Calu3 (cell line): ENCODE data around the gene UMOD. TPM values are rescaled to one million over a fixed set of nuclear protein-coding genes. Genes with fewer than 3 reads are reported as not detected.
"Not testable (repeated sequence)": the region's sequence is repeated elsewhere in the genome, so short reads cannot be mapped to it uniquely, and the experiment has no call there.

ENCODE experiments used
- BruUV-seq: library from RNA; stranded (reverse); fragments of 400-500 nt; replicated peaks from 2 replicates; lab custom pipeline; 2021; lab: Mats Ljungman, UMichigan
- CTCF ChIA-PET: fragments of 300-600 bp; sonication (Branson Sonifier 250); formaldehyde crosslinking; loops from one replicate; lab custom pipeline; 2022; ENCODE audit warnings: antibody characterized with exemption; lab: Charles Lee
- DNase-seq: peaks from one replicate; pipeline ENCODE4 v3.0.0; 2022
- H3K27ac Mint-ChIP-seq: one replicate; pipeline ENCODE4 v1.8.0; 2022; ENCODE audit warnings: mixed read lengths; ENCODE audit not compliant: unreplicated experiment
- H3K27me3 Mint-ChIP-seq: one replicate; pipeline ENCODE4 v1.8.0; 2022; ENCODE audit warnings: mixed read lengths; ENCODE audit not compliant: unreplicated experiment
- H3K36me3 Mint-ChIP-seq: one replicate; pipeline ENCODE4 v1.8.0; 2022; ENCODE audit warnings: mild to moderate bottlenecking, moderate library complexity, mixed read lengths; ENCODE audit not compliant: insufficient read depth, unreplicated experiment
- H3K4me1 Mint-ChIP-seq: one replicate; pipeline ENCODE4 v1.8.0; 2022; ENCODE audit warnings: mild to moderate bottlenecking, low read depth, mixed read lengths; ENCODE audit not compliant: unreplicated experiment
- H3K4me3 Mint-ChIP-seq: one replicate; pipeline ENCODE4 v1.8.0; 2022; ENCODE audit warnings: mild to moderate bottlenecking, low read depth, moderate library complexity, mixed read lengths; ENCODE audit not compliant: unreplicated experiment
- H3K9me3 Mint-ChIP-seq: one replicate; pipeline ENCODE4 v1.8.0; 2022; ENCODE audit warnings: low read depth, mixed read lengths; ENCODE audit not compliant: unreplicated experiment
- intact Hi-C: fragments of 100-400 bp; cut with micrococcal nuclease; formaldehyde crosslinking; loops from one replicate; pipeline ENCODE4 v1.10.0; 2022; ENCODE audit not compliant: unreplicated experiment
- total RNA-seq: library from RNA; stranded (reverse); gene quantifications from 2 replicates; pipeline ENCODE4 v1.2.3, GENCODE V29; 2022
- TF ChIP-seq, protein P1 (sequence below): fragments of 200-600 bp; IDR thresholded peaks from one replicate; pipeline ENCODE4 v1.8.0; 2022; ENCODE audit warnings: antibody characterized with exemption; ENCODE audit not compliant: unreplicated experiment

The UMOD gene
- total RNA-seq, 1 experiment from 2014 or later = not detected

- intact Hi-C loops = no loop called here
Observed at GRCh38 chr16:20316715-20317114, 35.8 kb downstream of the UMOD start.

DNA sequence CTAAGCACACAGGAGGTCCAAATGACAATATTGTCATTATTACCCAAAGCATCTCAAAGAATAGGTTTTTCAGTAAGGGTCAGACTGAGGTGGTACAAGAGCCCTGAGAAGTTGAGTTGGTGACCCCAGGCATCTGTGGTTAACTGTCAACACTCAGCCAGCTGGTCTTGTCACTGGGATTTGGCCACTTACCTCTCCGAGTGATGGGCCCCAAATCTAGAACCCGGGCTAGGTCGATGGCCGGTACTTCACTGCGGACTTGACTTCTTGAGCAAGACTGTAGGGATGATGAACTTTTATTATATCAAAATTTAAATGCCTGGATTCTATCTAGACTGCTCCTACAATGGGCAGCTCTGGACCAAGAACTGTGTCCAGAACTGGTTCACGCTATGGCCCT, 36.8 kb downstream of the UMOD start:
- no peak for DNase-seq
- no peak overlapping the region for H3K27ac Mint-ChIP-seq
- no peaks in the 10 kb centered on the region for H3K4me1 Mint-ChIP-seq
- TF ChIP-seq, protein P1, sequence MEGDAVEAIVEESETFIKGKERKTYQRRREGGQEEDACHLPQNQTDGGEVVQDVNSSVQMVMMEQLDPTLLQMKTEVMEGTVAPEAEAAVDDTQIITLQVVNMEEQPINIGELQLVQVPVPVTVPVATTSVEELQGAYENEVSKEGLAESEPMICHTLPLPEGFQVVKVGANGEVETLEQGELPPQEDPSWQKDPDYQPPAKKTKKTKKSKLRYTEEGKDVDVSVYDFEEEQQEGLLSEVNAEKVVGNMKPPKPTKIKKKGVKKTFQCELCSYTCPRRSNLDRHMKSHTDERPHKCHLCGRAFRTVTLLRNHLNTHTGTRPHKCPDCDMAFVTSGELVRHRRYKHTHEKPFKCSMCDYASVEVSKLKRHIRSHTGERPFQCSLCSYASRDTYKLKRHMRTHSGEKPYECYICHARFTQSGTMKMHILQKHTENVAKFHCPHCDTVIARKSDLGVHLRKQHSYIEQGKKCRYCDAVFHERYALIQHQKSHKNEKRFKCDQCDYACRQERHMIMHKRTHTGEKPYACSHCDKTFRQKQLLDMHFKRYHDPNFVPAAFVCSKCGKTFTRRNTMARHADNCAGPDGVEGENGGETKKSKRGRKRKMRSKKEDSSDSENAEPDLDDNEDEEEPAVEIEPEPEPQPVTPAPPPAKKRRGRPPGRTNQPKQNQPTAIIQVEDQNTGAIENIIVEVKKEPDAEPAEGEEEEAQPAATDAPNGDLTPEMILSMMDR = no peak
- intact Hi-C loops = no loop called here
- peaks cover 2% of the 10 kb centered on the region for H3K9me3 Mint-ChIP-seq
- H3K36me3 Mint-ChIP-seq = no peaks in the 10 kb centered on the region
- BruUV-seq = no TSS peak
- no peak overlapping the region for H3K4me3 Mint-ChIP-seq
- H3K27me3 Mint-ChIP-seq = peaks cover 61% of the 10 kb centered on the region
- CTCF ChIA-PET = no interaction called here

More at GRCh38 chr16:20316715-20317114, 35.8 kb downstream of the UMOD start:
- no TSS peak for BruUV-seq
- Mint-ChIP-seq H3K4me3 (no peak overlapping the region), H3K27ac (no peak overlapping the region), H3K9me3 (peaks cover 2% of the 10 kb centered on the region), H3K27me3 (peaks cover 71% of the 10 kb centered on the region), H3K4me1 (no peaks in the 10 kb centered on the region), H3K36me3 (no peaks in the 10 kb centered on the region)
- no peak for DNase-seq
- TF ChIP-seq, protein P1 = no peak
- CTCF ChIA-PET = interaction anchor here (0.6 kb wide), 1 partner anchor 1172 kb away, joined by 3 read pairs; no protein-coding TSS in a partner anchor

DNA sequence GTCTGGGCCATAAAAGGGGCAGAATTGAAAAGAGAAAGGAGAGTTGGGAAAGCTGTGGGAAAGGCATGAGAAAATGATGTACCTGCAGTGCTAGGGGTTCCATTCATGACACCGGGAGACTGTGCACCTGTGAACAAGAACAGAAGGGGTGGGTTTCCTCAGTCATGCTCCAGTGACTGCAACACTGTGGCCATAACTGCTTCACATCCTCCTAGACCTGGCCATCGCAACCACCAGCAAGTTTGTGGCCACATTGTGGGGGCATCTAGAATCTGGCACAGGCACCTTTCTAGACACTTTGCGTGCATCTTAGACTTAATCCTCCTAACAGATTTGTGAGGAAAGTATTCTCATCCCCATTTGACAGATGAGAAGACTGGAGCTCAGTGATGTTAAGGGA, 37.9 kb downstream of the UMOD start:
- no peak overlapping the region for H3K27ac Mint-ChIP-seq
- TF ChIP-seq, protein P1 = no peak
- peaks cover 2% of the 10 kb centered on the region for H3K9me3 Mint-ChIP-seq
- no peak for DNase-seq
- H3K4me3 Mint-ChIP-seq = no peak overlapping the region
- no peaks in the 10 kb centered on the region for H3K36me3 Mint-ChIP-seq
- no peaks in the 10 kb centered on the region for H3K4me1 Mint-ChIP-seq
- BruUV-seq = no TSS peak
- CTCF ChIA-PET = interaction anchor here (0.7 to 1.0 kb wide), 2 partner anchors 9 to 104 kb away, joined by 3 to 7 read pairs; no protein-coding TSS in a partner anchor
- intact Hi-C loops = no loop called here
- H3K27me3 Mint-ChIP-seq = peaks cover 69% of the 10 kb centered on the region

DNA sequence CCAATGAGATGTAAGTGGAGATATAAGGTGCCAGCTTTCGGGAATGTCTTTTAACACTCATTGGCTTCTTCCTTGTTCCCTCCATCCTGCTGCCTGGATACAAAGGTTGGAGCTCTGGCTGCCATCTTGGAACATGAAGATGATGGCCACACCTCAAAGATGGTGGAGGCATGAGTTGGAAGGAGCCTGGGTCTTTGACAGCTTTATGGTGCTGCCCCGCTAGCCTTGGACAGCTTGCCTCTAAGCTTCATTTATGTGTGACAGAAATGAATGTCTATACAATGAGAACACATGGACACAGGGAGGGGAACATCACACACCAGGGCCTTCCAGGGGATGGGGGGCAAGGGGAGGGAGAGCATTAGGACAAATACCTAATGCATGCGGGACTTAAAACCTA, 38.8 kb downstream of the UMOD start:
- no TSS peak for BruUV-seq
- Mint-ChIP-seq H3K27ac (no peak overlapping the region), H3K4me3 (no peak overlapping the region), H3K27me3 (peaks cover 70% of the 10 kb centered on the region), H3K36me3 (no peaks in the 10 kb centered on the region), H3K9me3 (peaks cover 2% of the 10 kb centered on the region), H3K4me1 (no peaks in the 10 kb centered on the region)
- TF ChIP-seq, protein P1 = no peak
- DNase-seq = no peak
- CTCF ChIA-PET = interaction anchor here (1.0 to 2.0 kb wide), 2 partner anchors 10 to 13 kb away, joined by 3 to 5 read pairs; no protein-coding TSS in a partner anchor
- intact Hi-C loops = no loop called here

DNA sequence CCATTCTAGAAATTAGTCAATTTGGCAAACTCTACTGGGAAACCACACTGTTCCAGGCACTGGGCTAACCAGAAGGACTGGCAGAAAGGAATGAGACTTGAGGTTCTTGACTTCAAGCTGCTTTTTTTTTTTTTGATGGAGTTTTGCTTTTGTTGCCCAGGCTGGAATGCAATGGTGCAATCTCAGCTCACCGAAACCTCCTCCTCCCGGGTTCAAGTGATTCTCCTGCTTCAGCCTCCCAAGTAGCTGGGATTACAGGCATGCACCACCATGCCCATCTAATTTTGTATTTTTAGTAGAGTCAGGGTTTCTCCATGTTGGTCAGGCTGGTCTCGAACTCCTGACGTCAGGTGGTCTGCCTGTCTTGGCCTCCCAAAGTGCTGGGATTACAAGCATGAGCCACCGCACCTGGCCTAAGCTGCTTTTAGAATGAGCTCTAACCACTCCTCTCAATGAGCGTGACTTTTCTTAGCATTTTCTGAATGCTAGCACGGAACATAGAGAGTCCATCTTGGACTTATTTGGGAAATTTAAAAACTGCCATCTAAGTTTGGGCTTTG, 39.9 kb downstream of the UMOD start:
- intact Hi-C loops, DNase-seq, H3K36me3 Mint-ChIP-seq, H3K27ac Mint-ChIP-seq, BruUV-seq, H3K4me3 Mint-ChIP-seq, H3K9me3 Mint-ChIP-seq, H3K4me1 Mint-ChIP-seq: not testable (repeated sequence)
- peaks cover 77% of the 10 kb centered on the region for H3K27me3 Mint-ChIP-seq
- CTCF ChIA-PET = interaction anchor here (2.0 kb wide), 1 partner anchor 12 kb away, joined by 5 read pairs; no protein-coding TSS in a partner anchor
